22Rv1 (cell line): ENCODE results near the gene TMSB4X.

ENCODE experiments used
- H3K27ac ChIP-seq: fragments of 450-650 bp; 2 replicates; pipeline ENCODE4 v1.5.1; 2017
- ZFX ChIP-seq: fragments of 450-650 bp; IDR thresholded peaks from 2 replicates; pipeline ENCODE4 v1.6.1; 2017; ENCODE audit warnings: antibody characterized with exemption, borderline replicate concordance
- TF ChIP-seq, protein P1 (sequence below): fragments of 450-650 bp; IDR thresholded peaks from 2 replicates; pipeline ENCODE4 v1.5.1; 2017; ENCODE audit warnings: mild to moderate bottlenecking

Gene TMSB4X

GRCh38 chrX:13001097-13001496, 26.2 kb downstream of the TMSB4X start:
- H3K27ac ChIP-seq = peak overlapping the region; percentile 78
- TF ChIP-seq, protein P1, sequence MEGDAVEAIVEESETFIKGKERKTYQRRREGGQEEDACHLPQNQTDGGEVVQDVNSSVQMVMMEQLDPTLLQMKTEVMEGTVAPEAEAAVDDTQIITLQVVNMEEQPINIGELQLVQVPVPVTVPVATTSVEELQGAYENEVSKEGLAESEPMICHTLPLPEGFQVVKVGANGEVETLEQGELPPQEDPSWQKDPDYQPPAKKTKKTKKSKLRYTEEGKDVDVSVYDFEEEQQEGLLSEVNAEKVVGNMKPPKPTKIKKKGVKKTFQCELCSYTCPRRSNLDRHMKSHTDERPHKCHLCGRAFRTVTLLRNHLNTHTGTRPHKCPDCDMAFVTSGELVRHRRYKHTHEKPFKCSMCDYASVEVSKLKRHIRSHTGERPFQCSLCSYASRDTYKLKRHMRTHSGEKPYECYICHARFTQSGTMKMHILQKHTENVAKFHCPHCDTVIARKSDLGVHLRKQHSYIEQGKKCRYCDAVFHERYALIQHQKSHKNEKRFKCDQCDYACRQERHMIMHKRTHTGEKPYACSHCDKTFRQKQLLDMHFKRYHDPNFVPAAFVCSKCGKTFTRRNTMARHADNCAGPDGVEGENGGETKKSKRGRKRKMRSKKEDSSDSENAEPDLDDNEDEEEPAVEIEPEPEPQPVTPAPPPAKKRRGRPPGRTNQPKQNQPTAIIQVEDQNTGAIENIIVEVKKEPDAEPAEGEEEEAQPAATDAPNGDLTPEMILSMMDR = no peak
- TF ChIP-seq ZFX = no peak

DNA sequence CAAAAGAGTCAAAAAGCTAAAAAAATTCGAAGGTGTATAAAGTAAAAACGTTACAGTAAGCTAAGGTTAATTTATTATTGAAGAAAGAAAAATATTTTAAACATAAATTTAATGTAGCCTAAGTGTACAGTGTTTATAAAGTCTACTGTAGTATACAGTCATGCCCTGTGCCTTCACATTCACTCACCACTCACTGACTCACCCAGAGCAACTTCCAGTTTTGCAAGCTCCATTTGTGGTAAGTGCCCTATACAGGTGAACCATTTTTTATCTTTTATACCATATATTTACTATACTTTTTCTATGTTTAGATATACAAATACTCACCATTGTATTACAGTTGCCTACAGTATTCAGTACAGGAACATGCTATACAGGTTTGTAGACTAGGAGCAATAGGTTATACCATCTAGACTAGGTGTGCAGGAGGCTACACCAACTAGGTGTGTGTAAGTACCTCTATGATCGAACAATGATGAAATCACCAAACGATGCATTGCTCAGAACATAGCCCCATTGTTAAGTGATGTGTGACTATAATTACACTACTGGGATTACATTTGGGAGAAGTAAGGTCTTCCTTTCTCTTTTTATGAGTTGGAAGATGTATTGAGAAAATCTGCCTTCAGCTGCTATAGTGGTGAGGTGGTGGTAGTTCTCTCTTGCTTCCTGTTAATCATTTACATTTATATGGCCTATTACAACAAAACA, 27.2 kb downstream of the TMSB4X start:
- TF ChIP-seq, protein P1 = no peak
- TF ChIP-seq ZFX = no peak
- peak overlapping the region; percentile 78 for H3K27ac ChIP-seq

DNA sequence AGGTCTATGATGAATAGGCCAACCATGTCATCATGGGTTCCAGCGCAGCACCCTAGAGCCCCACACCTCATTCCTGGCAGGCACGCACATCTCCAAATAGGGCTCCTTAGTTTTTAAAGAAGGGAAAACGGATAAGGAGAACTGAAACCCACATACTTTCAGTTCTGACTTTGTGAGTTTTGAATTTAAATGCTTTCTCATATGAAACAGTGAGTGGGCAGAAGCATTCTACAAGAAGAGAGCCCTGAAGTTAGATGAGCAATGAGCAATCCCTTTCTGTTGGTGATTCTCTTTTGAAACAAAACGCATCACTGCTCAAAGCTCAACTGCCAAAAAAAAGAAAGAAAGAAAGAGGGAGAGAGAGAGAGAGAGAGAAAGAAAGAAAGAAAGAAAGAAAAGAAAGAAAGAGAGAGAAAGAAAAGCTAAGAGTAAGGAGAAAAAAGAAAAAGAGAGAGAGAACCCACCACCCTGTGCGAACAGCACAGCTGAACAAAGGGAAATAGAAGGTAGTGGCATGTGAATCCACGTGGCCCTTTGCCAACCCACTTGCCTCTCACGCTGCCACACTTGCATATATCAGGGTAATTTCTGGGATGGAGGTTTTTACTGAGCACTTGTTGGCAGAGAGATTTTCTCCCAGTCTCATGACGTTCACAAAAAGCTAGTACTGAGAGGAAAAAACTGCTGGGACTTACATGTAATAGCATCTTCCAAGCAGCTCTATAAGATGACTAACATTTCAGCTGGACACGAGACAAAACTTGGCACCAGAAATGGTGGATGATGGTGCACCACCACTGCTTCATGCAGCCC, 31.0 kb downstream of the TMSB4X start:
- TF ChIP-seq, protein P1 = no peak
- no peak for TF ChIP-seq ZFX
- no peak overlapping the region for H3K27ac ChIP-seq

GRCh38 chrX:13007519-13008188, 32.7 kb downstream of the TMSB4X start:
- H3K27ac ChIP-seq = no peak overlapping the region
- TF ChIP-seq ZFX = no peak
- TF ChIP-seq, protein P1 = no peak

DNA sequence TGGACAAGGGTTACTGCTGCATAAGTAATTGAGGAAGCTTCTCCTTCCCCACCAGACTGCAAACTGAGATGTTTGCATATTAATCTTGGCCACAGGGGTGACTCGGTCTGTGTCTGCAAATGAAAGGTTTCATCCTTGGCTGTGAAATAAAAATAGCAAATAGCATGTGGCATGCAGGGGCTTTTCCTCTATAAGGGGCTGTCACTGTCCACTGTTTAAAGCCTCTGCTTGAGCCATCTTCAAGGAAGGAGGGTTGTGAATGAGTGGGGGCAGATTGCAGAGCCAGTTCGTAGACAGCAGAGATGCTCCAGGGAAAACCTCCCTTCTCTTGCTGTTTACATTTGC, 33.3 kb downstream of the TMSB4X start:
- TF ChIP-seq, protein P1 = no peak
- TF ChIP-seq ZFX = no peak
- H3K27ac ChIP-seq = no peak overlapping the region

DNA sequence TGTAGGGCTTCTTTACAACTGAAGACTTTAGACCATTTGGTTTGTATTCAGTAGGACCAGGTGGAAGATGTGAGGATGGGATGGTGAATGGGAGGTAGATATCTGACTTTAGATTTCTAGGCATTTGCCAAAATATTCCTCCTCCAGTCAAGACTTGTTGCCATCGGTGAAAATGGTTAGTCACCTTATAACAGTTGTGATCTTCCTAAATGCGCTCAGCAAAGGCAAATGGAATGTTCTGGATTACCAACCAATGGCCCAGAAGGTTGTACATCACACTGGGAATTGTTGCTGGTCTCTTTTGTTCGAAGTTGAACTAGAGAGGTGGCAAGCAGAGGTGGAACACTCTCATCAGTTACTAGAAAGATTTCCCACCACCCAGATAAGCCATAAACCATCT, 33.9 kb downstream of the TMSB4X start:
- TF ChIP-seq, protein P1 = no peak
- no peak for TF ChIP-seq ZFX
- no peak overlapping the region for H3K27ac ChIP-seq

GRCh38 chrX:13009273-13009672, 34.4 kb downstream of the TMSB4X start:
- TF ChIP-seq ZFX = no peak
- TF ChIP-seq, protein P1 = no peak
- H3K27ac ChIP-seq = no peak overlapping the region
